ENCODE measurements around the gene COL16A1. TPM values are rescaled to one million over a fixed set of nuclear protein-coding genes. Genes with fewer than 3 reads are reported as not detected.

The COL16A1 gene
- total RNA-seq, 5 donors from 2014 or later (not counting 1 experiment from before 2014, with no cell fraction given) = 0.41 to 0.67 (median 0.59) TPM; not detected in 2

DNA sequence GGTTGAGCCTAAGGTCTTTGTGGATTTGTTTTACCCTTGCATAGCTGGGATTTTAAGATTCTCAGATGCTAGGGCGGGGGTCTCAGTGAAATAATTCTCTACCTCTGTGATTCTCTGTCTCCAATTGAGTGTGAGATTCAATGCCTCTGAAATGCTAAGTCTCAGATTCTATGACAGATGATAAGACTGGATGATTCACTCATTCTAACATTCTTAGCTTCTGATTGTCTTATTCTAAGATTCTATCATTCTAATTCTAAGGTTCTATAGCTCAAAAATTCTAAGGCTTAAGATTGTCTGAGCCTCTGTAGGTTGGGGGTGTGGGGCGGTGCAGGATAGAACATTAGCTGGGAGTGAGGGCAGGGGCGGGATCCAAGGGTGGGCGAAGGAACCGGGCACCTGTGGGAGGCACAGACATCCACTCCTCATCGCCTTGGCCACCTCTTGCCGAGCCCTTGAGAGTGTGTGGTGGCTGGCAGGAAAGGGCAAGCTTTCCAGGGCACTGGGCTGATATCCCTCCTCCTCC, 30.8 kb upstream of the COL16A1 start:
- ATAC-seq (replicated peaks in 1 of 4) = no peak
- no peak overlapping the region for H3K4me3 Mint-ChIP-seq
- POLR2A ChIA-PET = no interaction called here
- WGBS (ENCODE audit: insufficient coverage) = 92% methylated on average over 3 of the region's 7 CpGs
- no peaks in the 10 kb centered on the region for H3K36me3 Mint-ChIP-seq
- Histone ChIP-seq H3K4me1 (ENCODE audit: control insufficient read depth in 1 of 2, extremely low read depth in 1 of 2, insufficient read depth in 2 of 2, low read length in 2 of 2) (peaks cover 1 to 19% of the 10 kb centered on the region in 2 experiments), H3K27ac (ENCODE audit: low read length) (no peak overlapping the region), H3K27me3 (replicated peaks in 1 of 2; ENCODE audit: control insufficient read depth in 2 of 2, extremely low read depth in 1 of 2, insufficient read depth in 2 of 2, low read length in 1 of 2) (peaks cover 0 to 11% of the 10 kb centered on the region in 2 experiments), H3K4me3 (ENCODE audit: control insufficient read depth in 1 of 2, extremely low read depth in 1 of 2, low read length in 1 of 2) (no peak overlapping the region), H3K9me3 (no peaks in the 10 kb centered on the region), H3K36me3 (ENCODE audit: control insufficient read depth in 2 of 2, extremely low read depth in 1 of 2, insufficient read depth in 1 of 2, low read length in 1 of 2) (no peaks in the 10 kb centered on the region)
- H3K9me3 Mint-ChIP-seq = no peaks in the 10 kb centered on the region
- H3K27me3 Mint-ChIP-seq = peaks cover 0 to 1% of the 10 kb centered on the region in 2 donors
- no peak overlapping the region for H3K27ac Mint-ChIP-seq
- CTCF ChIA-PET = interaction anchor here in 1 of 2 donors (0.6 to 0.7 kb wide), 2 partner anchors 65 to 69 kb away, joined by 3 to 4 read pairs; no protein-coding TSS in a partner anchor
- peaks cover 9 to 15% (median 13%) of the 10 kb centered on the region in 3 donors for H3K4me1 Mint-ChIP-seq
- DNase-seq = no peak

DNA sequence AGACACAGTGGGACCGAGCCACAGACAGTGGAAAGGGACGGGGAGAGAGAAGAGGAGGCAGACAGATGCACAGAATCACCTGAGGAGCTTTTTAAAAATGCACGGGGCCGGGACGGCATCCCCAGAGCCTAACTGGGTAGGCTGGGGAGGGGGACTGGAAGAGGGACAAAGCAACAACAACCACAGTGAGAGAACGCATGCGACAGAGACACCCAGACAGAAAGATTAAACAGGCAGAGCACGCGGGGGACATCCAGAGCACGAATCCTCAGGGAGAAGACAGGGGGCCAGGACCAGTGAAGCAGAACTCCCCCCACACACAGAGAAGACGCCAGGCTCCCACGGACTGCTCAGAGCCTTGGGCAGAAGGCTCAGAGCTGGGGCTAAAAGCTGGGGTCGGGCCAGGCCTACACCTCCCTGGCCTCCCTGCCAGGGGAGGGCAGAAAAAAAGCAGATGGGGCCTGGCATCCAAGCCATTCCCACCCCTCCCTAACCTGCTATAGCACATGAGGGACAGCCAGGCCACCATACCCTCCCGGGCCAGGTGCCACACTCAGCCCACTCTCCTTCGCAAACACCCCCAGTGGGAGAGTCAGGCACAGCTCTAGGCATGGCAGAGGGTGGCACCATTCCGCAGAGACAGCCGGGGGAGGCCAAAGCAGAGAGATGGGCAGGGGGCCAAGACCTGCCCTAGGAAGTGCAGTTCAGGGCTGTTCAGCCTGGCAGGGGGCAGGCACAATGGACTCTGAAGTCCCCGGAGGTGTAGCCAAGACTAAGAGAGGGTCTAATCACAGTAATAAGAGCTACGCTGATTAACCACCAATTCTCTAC, 29.8 kb upstream of the COL16A1 start:
- ATAC-seq (replicated peaks in 1 of 4) (no peak), DNase-seq (no peak)
- peaks cover 0 to 11% of the 10 kb centered on the region in 2 experiments for H3K27me3 ChIP-seq (replicated peaks in 1 of 2; ENCODE audit: control insufficient read depth in 2 of 2, extremely low read depth in 1 of 2, insufficient read depth in 2 of 2, low read length in 1 of 2)
- H3K9me3 ChIP-seq = no peaks in the 10 kb centered on the region
- ChIA-PET CTCF (no interaction called here), POLR2A (no interaction called here)
- H3K36me3 ChIP-seq (ENCODE audit: control insufficient read depth in 2 of 2, extremely low read depth in 1 of 2, insufficient read depth in 1 of 2, low read length in 1 of 2) = no peaks in the 10 kb centered on the region
- H3K4me1 Mint-ChIP-seq = peaks cover 0 to 9% (median 7%) of the 10 kb centered on the region in 3 donors
- H3K36me3 Mint-ChIP-seq = no peaks in the 10 kb centered on the region
- no peak overlapping the region for H3K27ac ChIP-seq (ENCODE audit: low read length)
- WGBS (ENCODE audit: insufficient coverage) = 83% methylated on average over 15 of the region's 19 CpGs
- no peak overlapping the region for H3K4me3 ChIP-seq (ENCODE audit: control insufficient read depth in 1 of 2, extremely low read depth in 1 of 2, low read length in 1 of 2)
- no peak overlapping the region for H3K4me3 Mint-ChIP-seq
- H3K4me1 ChIP-seq (ENCODE audit: control insufficient read depth in 1 of 2, extremely low read depth in 1 of 2, insufficient read depth in 2 of 2, low read length in 2 of 2) = peaks cover 0 to 10% of the 10 kb centered on the region in 2 experiments
- H3K27ac Mint-ChIP-seq = no peak overlapping the region
- H3K9me3 Mint-ChIP-seq = no peaks in the 10 kb centered on the region
- peaks cover 0 to 1% of the 10 kb centered on the region in 2 donors for H3K27me3 Mint-ChIP-seq

DNA sequence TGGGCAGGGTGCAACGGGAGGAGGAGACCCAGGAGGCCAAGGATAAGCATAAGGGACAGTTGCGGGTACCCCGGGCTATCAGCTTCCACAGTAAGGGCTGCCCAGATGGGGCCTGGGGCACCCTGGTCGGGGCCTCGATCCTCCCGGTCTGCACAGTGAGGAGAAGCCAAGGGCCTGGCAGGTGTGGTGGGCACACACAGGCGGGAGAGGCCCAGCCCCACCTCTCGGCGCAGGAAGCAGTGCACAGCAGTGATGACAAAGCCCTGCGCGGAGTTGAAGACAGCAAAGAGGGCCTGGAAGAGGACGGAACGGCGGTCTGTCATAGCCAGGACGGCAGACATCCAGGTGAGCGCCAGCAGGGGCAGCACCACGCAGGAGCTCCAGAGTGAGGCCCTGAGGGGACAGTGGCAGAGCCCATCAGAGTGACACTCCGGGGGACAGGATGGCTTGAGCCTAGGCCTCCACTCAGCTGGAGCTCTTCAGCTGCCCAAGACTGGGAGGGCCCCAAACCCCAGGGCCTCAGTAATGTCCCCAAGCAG, 29.0 kb upstream of the COL16A1 start:
- Mint-ChIP-seq H3K4me3 (no peak overlapping the region), H3K36me3 (no peaks in the 10 kb centered on the region), H3K9me3 (no peaks in the 10 kb centered on the region), H3K27me3 (peaks cover 0 to 1% of the 10 kb centered on the region in 2 donors), H3K27ac (no peak overlapping the region), H3K4me1 (peaks cover 0 to 9% (median 6%) of the 10 kb centered on the region in 3 donors)
- POLR2A ChIA-PET = no interaction called here
- no peak overlapping the region for H3K27ac ChIP-seq (ENCODE audit: low read length)
- peaks cover 0 to 10% of the 10 kb centered on the region in 2 experiments for H3K4me1 ChIP-seq (ENCODE audit: control insufficient read depth in 1 of 2, extremely low read depth in 1 of 2, insufficient read depth in 2 of 2, low read length in 2 of 2)
- CTCF ChIA-PET = interaction anchor here in 1 of 2 donors (0.6 kb wide), 1 partner anchor 465 kb away, joined by 3 read pairs; no protein-coding TSS in a partner anchor
- DNase-seq (no peak), ATAC-seq (replicated peaks in 1 of 4) (no peak)
- peaks cover 0 to 11% of the 10 kb centered on the region in 2 experiments for H3K27me3 ChIP-seq (replicated peaks in 1 of 2; ENCODE audit: control insufficient read depth in 2 of 2, extremely low read depth in 1 of 2, insufficient read depth in 2 of 2, low read length in 1 of 2)
- WGBS (ENCODE audit: insufficient coverage) = 87% methylated on average over 16 of the region's 18 CpGs
- H3K9me3 ChIP-seq = no peaks in the 10 kb centered on the region
- no peaks in the 10 kb centered on the region for H3K36me3 ChIP-seq (ENCODE audit: control insufficient read depth in 2 of 2, extremely low read depth in 1 of 2, insufficient read depth in 1 of 2, low read length in 1 of 2)
- H3K4me3 ChIP-seq (ENCODE audit: control insufficient read depth in 1 of 2, extremely low read depth in 1 of 2, low read length in 1 of 2) = no peak overlapping the region

DNA sequence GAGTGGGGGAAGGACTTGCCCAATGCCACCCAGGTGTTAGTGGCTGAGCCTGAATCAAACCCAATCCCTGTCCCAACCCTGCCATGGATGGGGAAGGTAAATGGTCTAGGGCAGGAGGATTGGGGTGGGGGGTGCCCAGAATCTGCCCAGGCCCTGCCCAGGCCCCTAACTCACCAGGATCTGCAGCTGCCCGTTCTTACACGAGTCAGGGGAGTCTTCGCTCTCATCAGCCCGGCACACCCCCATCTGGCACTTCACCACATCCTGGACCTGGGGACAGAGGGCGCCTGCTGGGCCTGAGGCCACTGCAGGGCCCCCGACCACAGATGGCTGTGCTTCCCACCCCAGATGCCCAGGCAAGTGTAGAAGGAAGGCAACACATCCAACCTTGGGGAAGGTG, 28.5 kb upstream of the COL16A1 start:
- Mint-ChIP-seq H3K27me3 (peaks cover 0 to 1% of the 10 kb centered on the region in 2 donors), H3K27ac (no peak overlapping the region), H3K4me3 (no peak overlapping the region), H3K36me3 (no peaks in the 10 kb centered on the region), H3K4me1 (peaks cover 0 to 9% (median 5%) of the 10 kb centered on the region in 3 donors), H3K9me3 (no peaks in the 10 kb centered on the region)
- Histone ChIP-seq H3K27me3 (replicated peaks in 1 of 2; ENCODE audit: control insufficient read depth in 2 of 2, extremely low read depth in 1 of 2, insufficient read depth in 2 of 2, low read length in 1 of 2) (peaks cover 0 to 10% of the 10 kb centered on the region in 2 experiments), H3K36me3 (ENCODE audit: control insufficient read depth in 2 of 2, extremely low read depth in 1 of 2, insufficient read depth in 1 of 2, low read length in 1 of 2) (no peaks in the 10 kb centered on the region), H3K4me1 (ENCODE audit: control insufficient read depth in 1 of 2, extremely low read depth in 1 of 2, insufficient read depth in 2 of 2, low read length in 2 of 2) (peaks cover 0 to 10% of the 10 kb centered on the region in 2 experiments), H3K27ac (ENCODE audit: low read length) (no peak overlapping the region), H3K4me3 (ENCODE audit: control insufficient read depth in 1 of 2, extremely low read depth in 1 of 2, low read length in 1 of 2) (no peak overlapping the region), H3K9me3 (no peaks in the 10 kb centered on the region)
- ATAC-seq (replicated peaks in 1 of 4) (no peak), DNase-seq (no peak)
- POLR2A ChIA-PET = no interaction called here
- 50% methylated on average over 1 of the region's 6 CpGs for WGBS (ENCODE audit: insufficient coverage)
- CTCF ChIA-PET = interaction anchor here in 1 of 2 donors (0.6 kb wide), 1 partner anchor 466 kb away, joined by 3 read pairs; no protein-coding TSS in a partner anchor

DNA sequence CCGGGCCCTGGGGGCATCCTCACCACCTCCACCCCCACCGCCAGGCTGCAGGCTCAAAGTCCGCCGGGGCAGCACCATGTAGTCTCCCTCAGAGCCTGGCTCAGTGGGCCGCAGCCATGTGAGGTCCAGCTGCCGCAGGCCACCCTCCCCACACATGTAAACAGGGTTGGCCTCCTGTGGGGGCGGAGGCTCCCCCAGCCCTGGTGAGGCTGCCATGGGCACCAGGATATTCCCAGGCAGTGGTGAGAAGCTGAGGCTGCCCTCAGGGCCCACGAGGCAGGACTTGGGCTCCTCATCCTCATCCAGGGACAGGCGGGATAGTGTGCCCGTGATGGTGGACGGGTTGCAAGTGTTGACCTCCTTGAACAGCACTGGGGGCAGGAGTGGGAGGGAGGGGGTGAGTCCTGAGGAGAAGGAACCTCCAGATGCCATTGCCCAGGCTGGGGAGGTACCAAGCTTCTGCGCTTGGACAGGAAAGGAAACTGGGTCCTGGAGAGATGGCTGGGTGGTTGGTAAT, 27.3 kb upstream of the COL16A1 start:
- H3K4me1 Mint-ChIP-seq = peaks cover 0 to 1% (median 0%) of the 10 kb centered on the region in 3 donors
- ChIA-PET POLR2A (no interaction called here), CTCF (no interaction called here)
- DNase-seq = no peak
- ATAC-seq (replicated peaks in 1 of 4) = no peak
- Histone ChIP-seq H3K36me3 (ENCODE audit: control insufficient read depth in 2 of 2, extremely low read depth in 1 of 2, insufficient read depth in 1 of 2, low read length in 1 of 2) (no peaks in the 10 kb centered on the region), H3K27me3 (replicated peaks in 1 of 2; ENCODE audit: control insufficient read depth in 2 of 2, extremely low read depth in 1 of 2, insufficient read depth in 2 of 2, low read length in 1 of 2) (peaks cover 0 to 11% of the 10 kb centered on the region in 2 experiments), H3K27ac (ENCODE audit: low read length) (no peak overlapping the region), H3K4me3 (ENCODE audit: control insufficient read depth in 1 of 2, extremely low read depth in 1 of 2, low read length in 1 of 2) (no peak overlapping the region), H3K4me1 (ENCODE audit: control insufficient read depth in 1 of 2, extremely low read depth in 1 of 2, insufficient read depth in 2 of 2, low read length in 2 of 2) (no peaks in the 10 kb centered on the region), H3K9me3 (no peaks in the 10 kb centered on the region)
- 88% methylated on average over 9 of the region's 12 CpGs for WGBS (ENCODE audit: insufficient coverage)
- H3K36me3 Mint-ChIP-seq = no peaks in the 10 kb centered on the region
- no peaks in the 10 kb centered on the region for H3K9me3 Mint-ChIP-seq
- H3K27me3 Mint-ChIP-seq = peaks cover 0 to 1% of the 10 kb centered on the region in 2 donors
- no peak overlapping the region for H3K4me3 Mint-ChIP-seq
- H3K27ac Mint-ChIP-seq = no peak overlapping the region

DNA sequence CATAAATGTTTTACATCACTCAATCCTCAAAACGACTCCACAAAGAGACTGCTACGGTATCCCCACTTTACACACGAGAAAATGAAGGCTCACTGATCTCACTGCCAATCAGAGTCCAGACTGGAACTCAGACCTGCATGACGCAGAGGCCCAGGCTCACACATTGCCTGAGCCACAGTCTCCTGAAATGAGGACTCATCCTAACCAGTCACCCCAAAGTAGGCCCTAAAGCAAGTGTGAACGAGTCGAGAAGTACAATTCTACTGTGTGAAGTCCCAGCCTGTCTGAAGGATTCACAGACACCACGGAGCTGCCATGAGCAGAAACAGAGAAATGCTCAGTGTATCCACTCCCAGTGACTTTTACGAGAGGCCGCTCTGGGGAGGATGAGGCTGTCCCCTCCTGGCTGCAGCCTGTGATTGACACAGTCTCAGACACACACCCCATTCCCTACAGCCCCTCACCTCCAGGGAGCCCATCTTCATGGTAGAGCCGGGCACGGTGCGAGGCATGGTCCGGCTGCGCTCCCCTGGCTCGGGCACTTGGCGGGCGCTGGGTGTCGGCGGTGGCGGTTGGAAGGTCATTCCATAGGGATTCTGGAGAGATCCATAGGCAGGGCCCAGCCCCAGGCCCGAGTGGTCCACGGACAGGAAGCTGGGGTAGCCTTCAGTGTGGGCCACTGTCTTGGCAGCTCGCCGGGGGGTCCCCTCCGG, 26.7 kb upstream of the COL16A1 start:
- Mint-ChIP-seq H3K4me1 (no peaks in the 10 kb centered on the region), H3K36me3 (no peaks in the 10 kb centered on the region), H3K27me3 (peaks cover 0 to 1% of the 10 kb centered on the region in 2 donors), H3K4me3 (no peak overlapping the region), H3K9me3 (no peaks in the 10 kb centered on the region), H3K27ac (no peak overlapping the region)
- POLR2A ChIA-PET = no interaction called here
- Histone ChIP-seq H3K4me1 (ENCODE audit: control insufficient read depth in 1 of 2, extremely low read depth in 1 of 2, insufficient read depth in 2 of 2, low read length in 2 of 2) (no peaks in the 10 kb centered on the region), H3K4me3 (ENCODE audit: control insufficient read depth in 1 of 2, extremely low read depth in 1 of 2, low read length in 1 of 2) (no peak overlapping the region), H3K27me3 (replicated peaks in 1 of 2; ENCODE audit: control insufficient read depth in 2 of 2, extremely low read depth in 1 of 2, insufficient read depth in 2 of 2, low read length in 1 of 2) (peaks cover 0 to 11% of the 10 kb centered on the region in 2 experiments), H3K27ac (ENCODE audit: low read length) (no peak overlapping the region), H3K36me3 (ENCODE audit: control insufficient read depth in 2 of 2, extremely low read depth in 1 of 2, insufficient read depth in 1 of 2, low read length in 1 of 2) (no peaks in the 10 kb centered on the region), H3K9me3 (no peaks in the 10 kb centered on the region)
- WGBS (ENCODE audit: insufficient coverage) = 84% methylated on average over 21 of the region's 25 CpGs
- ATAC-seq (replicated peaks in 1 of 4) = no peak
- CTCF ChIA-PET = no interaction called here
- DNase-seq = no peak

All from T-cell (primary cell).